Muscle of leg (tissue), 11 donors: Measurements from ENCODE around the gene LRCH2. TPM values are rescaled to one million over a fixed set of nuclear protein-coding genes. Genes with fewer than 3 reads are reported as not detected.

Source experiments
- DNase-seq: peaks from one replicate; pipeline ENCODE4 v3.0.0; 2013
- H3K27ac ChIP-seq: one replicate; pipeline ENCODE4 v1.5.1; 2013; ENCODE audit warnings: mild to moderate bottlenecking, low read length, control low read depth
- H3K27me3 ChIP-seq: one replicate; pipeline ENCODE4 v1.6.1; 2013; ENCODE audit warnings: low read length; ENCODE audit not compliant: control insufficient read depth, insufficient read depth
- H3K36me3 ChIP-seq: one replicate; pipeline ENCODE4 v1.6.1; 2013; ENCODE audit warnings: low read length; ENCODE audit not compliant: control insufficient read depth, insufficient read depth
- H3K4me1 ChIP-seq: one replicate; pipeline ENCODE4 v1.6.1; 2013; ENCODE audit warnings: low read length; ENCODE audit not compliant: control insufficient read depth, insufficient read depth
- H3K4me3 ChIP-seq: one replicate; pipeline ENCODE4 v1.5.1; 2013; ENCODE audit warnings: low read length, control low read depth
- H3K9me3 ChIP-seq: replicated peaks from 2 replicates; pipeline ENCODE4 v1.6.1; 2013; ENCODE audit warnings: low read depth, low read length; ENCODE audit not compliant: control insufficient read depth
- WGBS: methylation state at CpG from one replicate; pipeline ENCODE4 v1.1.5; 2013; ENCODE audit warnings: missing lambda C conversion rate; ENCODE audit not compliant: insufficient coverage; 5-methylcytosine and 5-hydroxymethylcytosine counted together
- polyA plus RNA-seq, 8 donors: library from polyadenylated mRNA; unstranded; fragments of 120-200 nt; gene quantifications; one replicate each; pipeline versions ENCODE4 v1.2.1 to v1.2.3, GENCODE V29; 2013; ENCODE audit warnings: inconsistent platforms in 1 of 8, low replicate concordance in 1 of 8; ENCODE audit not compliant: insufficient read length in 8 of 8, insufficient read depth in 1 of 8
- total RNA-seq: library from RNA; stranded (reverse); fragments of 120-200 nt; gene quantifications from one replicate; pipeline ENCODE4 v1.2.4, GENCODE V29; 2013

The LRCH2 gene
- total and polyA plus RNA-seq, 9 donors, result 3.9 to 7.3 (median 4.4) TPM

DNA sequence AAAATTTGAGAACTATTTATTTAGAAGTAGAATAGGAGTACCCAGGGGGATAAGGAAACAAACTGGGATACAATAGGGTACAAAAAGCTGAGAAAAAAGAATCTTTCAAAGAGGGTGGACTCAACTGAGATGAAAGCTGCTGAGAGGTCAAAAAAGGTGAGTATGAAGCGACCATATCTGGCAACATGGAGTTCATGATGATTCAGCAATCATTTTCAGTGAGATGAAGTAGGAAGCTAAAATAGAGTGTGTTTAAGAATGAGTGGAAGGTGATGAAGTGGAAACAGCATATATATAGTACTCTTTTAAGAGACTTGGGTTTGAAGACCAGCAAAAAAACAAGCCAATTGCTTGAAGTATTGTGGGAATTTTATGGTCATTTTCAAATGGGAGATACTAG, 144.5 kb downstream of the LRCH2 start:
- Histone ChIP-seq H3K4me1 (no peaks in the 10 kb centered on the region), H3K36me3 (no peaks in the 10 kb centered on the region), H3K4me3 (no peak overlapping the region), H3K27ac (no peak overlapping the region), H3K9me3 (no peaks in the 10 kb centered on the region), H3K27me3 (peaks cover 3% of the 10 kb centered on the region)
- DNase-seq, result no peak
- 25% methylated on average over 1 of the region's 1 CpG for WGBS

DNA sequence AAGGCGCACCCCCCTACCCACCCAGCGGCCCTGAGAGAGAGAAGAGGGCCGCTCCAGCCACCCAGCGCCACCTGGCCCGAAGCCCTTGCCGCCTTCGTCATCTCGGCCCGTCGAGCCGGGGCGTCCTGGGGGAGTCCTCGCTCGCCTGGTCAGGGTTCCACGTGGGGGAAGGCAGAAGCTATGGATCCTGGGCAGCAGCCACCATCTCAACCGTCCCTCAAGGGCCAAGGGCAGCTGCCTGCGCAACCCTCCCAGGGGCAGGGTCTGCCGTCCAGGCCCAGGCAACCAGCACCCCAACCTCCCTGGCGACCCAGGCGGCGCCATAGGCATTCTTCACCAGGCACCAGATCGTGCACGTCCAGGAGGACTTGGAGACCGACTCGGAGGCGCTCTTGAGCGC, 165.0 kb downstream of the LRCH2 start:
- Histone ChIP-seq H3K27me3 (peaks cover 12% of the 10 kb centered on the region), H3K36me3 (no peaks in the 10 kb centered on the region), H3K9me3 (no peaks in the 10 kb centered on the region), H3K4me3 (no peak overlapping the region), H3K4me1 (no peaks in the 10 kb centered on the region), H3K27ac (no peak overlapping the region)
- no peak for DNase-seq
- 82% methylated on average over 18 of the region's 27 CpGs for WGBS

DNA sequence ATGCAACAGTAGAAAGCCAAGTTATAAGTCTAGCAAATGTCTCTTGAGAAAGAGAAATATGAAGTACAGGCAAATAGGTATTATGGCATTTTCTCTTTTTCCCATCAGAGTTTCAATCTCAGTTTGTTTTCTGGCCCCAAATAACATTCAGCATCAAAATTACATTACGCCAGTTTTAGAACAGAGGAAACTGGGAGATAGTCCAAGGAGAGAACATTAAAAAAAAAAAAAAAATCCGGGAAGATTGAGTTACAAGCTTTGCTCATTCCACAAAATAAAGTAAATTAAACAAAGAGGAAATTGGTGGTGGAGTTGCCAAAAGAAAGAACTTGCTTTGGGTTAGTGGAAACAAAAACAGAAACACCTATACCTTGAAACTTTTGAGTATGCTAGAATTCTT, 166.1 kb downstream of the LRCH2 start:
- peak overlapping the region; percentile 47 for H3K27ac ChIP-seq
- WGBS, result no CpG with 5 or more reads among the region's 2 CpGs
- peak; percentile 79 for DNase-seq

DNA sequence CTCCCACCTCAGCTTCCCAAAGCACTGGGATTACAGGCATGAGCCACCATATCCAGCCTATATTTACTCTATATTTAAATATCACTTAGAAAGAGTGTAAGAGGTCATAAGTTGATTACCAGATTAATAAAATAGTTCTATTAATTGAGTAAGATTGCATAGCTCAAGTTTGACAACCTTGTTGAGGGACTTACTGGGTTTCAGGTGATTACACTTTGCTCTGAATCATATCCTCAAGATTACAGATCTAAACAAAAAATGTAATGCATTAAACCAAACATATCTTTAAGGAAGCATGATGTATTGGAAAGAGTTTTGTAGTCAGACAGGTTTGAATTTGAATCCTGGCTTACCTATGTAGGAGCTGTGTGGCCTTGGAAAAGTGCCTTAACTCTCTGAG, 168.6 kb downstream of the LRCH2 start:
- H3K4me3 ChIP-seq, result no peak overlapping the region
- H3K27ac ChIP-seq, result no peak overlapping the region
- H3K9me3 ChIP-seq, result peaks cover 7% of the 10 kb centered on the region
- no peaks in the 10 kb centered on the region for H3K4me1 ChIP-seq
- H3K27me3 ChIP-seq, result peaks cover 14% of the 10 kb centered on the region
- no peaks in the 10 kb centered on the region for H3K36me3 ChIP-seq
- no peak for DNase-seq

More for the DNA sequence above, 166.1 kb downstream of the LRCH2 start:
- H3K4me3 ChIP-seq, result no peak overlapping the region
- no peaks in the 10 kb centered on the region for H3K36me3 ChIP-seq
- peaks cover 14% of the 10 kb centered on the region for H3K27me3 ChIP-seq
- no peaks in the 10 kb centered on the region for H3K4me1 ChIP-seq
- H3K9me3 ChIP-seq, result peaks cover 2% of the 10 kb centered on the region

Other genes with a start within 250 kb of the LRCH2 start
- gene IL13RA2, start 216.5 kb downstream of the LRCH2 start, total RNA-seq, result 0.09 TPM
- under 1 TPM in 7 of 8 donors, not detected in 1; 0.21 to 0.92 (median 0.41) TPM for gene IL13RA2, start 216.5 kb downstream of the LRCH2 start, polyA plus RNA-seq
- gene RBMXL3, start 44.7 kb downstream of the LRCH2 start, total RNA-seq, result not detected
- gene RBMXL3, start 44.7 kb downstream of the LRCH2 start, polyA plus RNA-seq, result not detected
- not detected for gene LUZP4, start 55.6 kb upstream of the LRCH2 start, total RNA-seq
- gene LUZP4, start 55.6 kb upstream of the LRCH2 start, polyA plus RNA-seq, result not detected